MM.1S (cell line): ENCODE measurements around the gene AKAP8L.

Source experiments
- EZH2 ChIP-seq: fragments of 300-600 bp; sonication (generic); optimal IDR thresholded peaks from 2 replicates; pipeline ENCODE3; 2017; ENCODE audit warnings: low read depth, mild to moderate bottlenecking, antibody characterized with exemption, low read length, mixed read lengths
- EZH2phosphoT487 ChIP-seq: fragments of 300-600 bp; sonication (generic); IDR thresholded peaks from 2 replicates; pipeline ENCODE4 v1.6.1; 2018; ENCODE audit warnings: antibody characterized with exemption, low read length
- TF ChIP-seq, protein P1 (sequence below): fragments of 300-600 bp; sonication (generic); IDR thresholded peaks from 2 replicates; pipeline ENCODE4 v1.5.1; 2016; ENCODE audit warnings: antibody characterized with exemption, low read length, mixed read lengths

DNA sequence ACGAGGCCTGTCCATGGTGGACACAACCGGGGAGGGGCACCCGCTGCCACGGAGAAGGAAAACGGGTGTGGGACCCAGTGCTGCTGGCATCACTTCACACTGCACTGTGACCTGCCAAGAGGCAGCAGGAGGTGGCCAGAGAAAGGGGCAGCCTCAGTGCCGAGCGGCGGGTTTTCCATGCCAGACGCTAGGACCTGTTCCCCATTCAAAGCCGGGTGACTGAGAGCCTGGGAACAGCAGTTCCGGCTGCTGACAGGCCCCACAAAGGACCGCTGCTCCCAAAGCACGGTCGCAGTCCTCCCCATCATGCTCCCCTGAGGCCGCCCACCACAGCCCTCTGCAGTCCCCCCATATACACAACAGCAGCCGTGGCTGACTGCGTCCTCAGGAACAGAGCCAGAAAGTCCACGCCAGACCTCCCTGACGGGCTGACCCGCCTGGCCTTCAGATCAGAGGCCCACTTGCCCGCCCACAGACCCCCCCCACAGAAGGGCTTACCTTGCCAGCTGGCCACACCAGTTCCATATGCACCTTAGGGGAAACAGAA is 44.6 kb downstream of the AKAP8L start:
- TF ChIP-seq EZH2 = no peak
- TF ChIP-seq, protein P1, sequence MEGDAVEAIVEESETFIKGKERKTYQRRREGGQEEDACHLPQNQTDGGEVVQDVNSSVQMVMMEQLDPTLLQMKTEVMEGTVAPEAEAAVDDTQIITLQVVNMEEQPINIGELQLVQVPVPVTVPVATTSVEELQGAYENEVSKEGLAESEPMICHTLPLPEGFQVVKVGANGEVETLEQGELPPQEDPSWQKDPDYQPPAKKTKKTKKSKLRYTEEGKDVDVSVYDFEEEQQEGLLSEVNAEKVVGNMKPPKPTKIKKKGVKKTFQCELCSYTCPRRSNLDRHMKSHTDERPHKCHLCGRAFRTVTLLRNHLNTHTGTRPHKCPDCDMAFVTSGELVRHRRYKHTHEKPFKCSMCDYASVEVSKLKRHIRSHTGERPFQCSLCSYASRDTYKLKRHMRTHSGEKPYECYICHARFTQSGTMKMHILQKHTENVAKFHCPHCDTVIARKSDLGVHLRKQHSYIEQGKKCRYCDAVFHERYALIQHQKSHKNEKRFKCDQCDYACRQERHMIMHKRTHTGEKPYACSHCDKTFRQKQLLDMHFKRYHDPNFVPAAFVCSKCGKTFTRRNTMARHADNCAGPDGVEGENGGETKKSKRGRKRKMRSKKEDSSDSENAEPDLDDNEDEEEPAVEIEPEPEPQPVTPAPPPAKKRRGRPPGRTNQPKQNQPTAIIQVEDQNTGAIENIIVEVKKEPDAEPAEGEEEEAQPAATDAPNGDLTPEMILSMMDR = no peak
- no peak for TF ChIP-seq EZH2phosphoT487
